Activated T-cell treated with anti-CD3 and anti-CD28 coated beads, Interleukin-2, amount 50 U/mL, for 48 hours (primary cell): ENCODE results near the gene PLAAT2.

Experiments
- DNase-seq, 2 experiments: peaks; one replicate each; pipeline ENCODE4 v3.0.0-alpha.2; 2020

The PLAAT2 gene

DNA sequence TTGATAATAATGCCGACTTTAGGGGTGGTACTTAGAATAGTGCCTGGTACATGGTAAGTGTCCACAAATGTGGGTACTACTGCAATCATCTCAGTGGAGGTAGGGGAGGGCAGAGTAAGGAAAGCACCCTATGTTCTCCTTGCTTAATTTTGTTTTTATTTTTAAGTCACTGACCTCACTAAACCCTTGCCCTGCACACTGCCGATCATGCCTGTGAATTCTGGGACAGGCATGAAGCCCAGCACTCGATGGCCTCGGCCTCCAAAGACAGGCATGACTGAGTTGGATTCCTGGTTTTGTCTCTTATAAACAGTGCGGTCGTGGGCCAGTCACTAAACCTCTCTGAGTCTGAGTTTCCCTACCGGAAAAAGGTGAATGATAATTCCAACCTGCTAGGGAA lies 50.4 kb downstream of the PLAAT2 start:
- no peak for DNase-seq

DNA sequence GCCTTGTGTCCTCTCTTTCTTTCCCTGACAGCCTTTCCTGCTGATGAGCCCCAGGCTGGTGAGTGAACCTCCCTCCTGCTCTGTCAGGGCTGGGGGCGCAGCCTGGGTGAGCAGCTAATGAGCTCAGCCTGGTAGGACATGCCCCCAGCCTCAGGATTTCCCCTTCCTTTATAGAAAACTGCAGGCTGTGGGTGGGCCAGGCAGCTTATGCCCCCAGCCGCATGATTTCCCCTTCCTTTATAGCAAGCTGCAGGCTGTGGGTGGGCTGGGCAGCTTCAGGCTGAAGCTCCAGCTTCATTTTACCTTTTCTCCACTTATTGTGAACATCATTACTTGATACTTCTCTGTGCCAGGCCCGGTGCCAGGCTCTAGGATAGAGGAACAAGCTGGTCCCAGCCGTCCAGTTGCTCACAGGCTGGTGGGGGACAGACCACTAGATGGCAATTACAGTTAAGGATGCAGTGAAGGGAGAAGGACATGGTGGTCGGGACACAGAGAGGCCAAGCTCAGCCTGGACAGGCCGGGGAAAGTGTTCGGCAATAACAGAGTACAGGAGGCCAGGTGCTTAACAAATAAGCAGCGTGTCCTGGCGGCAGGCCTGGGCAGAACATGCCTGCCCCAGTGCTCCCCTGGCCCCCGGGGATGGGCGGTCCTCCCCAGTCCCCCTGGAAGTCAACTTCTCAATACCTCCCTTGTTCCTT lies 52.0 kb downstream of the PLAAT2 start:
- DNase-seq, result no peak

DNA sequence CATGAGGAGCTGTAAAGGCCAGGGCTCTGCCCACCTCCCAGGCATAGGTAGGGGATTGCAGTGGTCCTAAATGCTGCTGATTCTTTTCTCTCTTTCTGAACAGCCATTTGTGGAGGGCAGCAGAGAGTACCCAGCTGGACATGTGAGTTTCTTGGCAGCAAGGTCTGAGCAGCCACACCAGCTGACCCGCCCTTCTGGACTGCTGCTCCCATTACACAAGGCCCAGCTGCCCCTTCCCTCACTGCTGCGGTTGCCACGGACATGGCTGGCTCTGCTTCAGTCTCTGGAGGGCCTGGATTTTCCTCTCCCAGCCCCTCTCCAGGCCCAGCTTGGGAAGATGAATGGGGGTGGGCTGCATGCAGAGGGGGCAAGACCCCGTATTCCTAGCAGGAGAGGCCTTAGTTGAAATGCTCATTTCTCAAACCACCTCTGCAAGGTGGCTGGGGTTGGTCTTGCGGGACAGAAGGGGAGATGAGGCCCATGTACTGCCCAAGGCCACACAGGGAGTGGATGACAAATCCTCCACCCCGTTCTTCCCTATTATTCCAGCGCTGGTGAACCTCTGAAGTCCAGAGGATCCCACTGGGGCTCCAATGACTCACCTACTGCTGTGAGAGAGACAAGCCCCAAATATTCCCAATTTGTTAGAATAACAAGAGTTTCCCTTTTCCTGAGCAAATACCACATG lies 52.7 kb downstream of the PLAAT2 start:
- DNase-seq, result no peak

DNA sequence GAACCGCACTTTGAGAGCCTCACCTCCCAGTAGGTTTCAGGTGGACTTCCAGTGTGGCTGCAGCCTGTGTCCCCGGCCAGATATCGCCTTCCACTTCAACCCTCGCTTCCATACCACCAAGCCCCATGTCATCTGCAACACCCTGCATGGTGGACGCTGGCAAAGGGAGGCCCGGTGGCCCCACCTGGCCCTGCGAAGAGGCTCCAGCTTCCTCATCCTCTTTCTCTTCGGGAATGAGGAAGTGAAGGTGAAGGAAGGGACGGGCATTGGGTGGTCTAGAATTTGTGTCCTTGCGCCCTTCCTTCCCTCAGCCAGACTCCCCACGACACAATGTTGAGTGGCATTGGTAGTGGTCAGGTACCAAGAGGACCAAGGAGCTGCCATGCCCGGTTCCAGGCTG lies 54.4 kb downstream of the PLAAT2 start:
- DNase-seq, result no peak

DNA sequence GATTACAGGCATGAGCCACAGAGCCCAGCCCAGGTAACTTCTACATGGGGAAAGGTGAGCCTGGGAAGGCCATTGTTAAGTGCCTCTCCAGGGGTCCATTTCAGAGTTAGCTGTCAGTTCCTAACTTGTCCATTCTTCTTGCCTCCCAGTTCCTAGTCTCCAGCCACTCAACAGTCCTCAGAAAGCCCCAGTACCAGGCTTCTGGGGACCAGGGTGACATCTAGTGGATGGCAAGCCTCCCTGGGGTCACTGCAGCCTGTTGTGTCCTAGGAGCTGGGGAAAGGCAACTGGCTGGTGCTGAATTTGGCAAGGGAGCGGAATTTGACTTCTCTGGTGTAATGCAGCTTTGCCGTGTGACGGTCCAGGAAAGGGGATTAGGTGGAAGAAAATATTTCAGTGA lies 55.2 kb downstream of the PLAAT2 start:
- no peak for DNase-seq

DNA sequence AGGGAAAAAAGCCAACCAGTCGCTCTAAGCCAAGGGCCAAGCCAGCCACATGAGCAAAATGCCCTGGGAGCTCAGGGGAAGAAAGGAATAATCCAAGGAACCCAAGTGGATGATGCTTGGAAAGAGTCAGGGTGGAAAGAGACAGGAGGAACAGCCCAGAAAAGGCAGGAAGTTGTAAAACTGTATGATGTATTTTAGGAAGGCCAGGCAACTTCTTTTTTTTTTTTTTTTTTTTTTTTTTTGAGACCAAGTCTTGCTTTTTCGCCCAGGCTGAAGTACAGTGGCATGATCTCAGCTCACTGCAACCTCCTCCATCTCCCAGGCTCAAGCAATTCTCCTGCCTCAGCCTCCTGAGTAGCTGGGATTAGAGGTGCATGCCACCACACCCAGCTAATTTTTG lies 55.7 kb downstream of the PLAAT2 start:
- no peak for DNase-seq

DNA sequence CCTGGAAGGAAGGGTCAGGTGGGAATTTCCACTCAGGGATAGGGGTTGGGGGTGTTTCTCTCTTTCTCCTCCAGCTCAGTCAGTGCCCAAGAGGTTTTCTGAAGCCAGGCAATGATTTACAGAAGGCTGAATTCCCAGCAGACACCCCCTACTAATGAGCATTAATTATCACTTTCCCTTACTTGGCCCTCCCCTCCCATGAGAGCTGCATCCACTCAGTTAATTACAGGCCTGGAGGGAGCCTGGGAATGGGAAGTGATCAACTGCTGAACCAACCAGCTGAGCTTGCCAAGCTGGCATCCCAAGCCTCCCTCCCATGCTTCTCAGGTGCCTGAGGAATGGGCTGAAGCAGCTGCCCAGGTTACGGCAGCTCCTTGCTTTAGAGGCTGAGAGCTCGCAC lies 56.3 kb downstream of the PLAAT2 start:
- no peak for DNase-seq

DNA sequence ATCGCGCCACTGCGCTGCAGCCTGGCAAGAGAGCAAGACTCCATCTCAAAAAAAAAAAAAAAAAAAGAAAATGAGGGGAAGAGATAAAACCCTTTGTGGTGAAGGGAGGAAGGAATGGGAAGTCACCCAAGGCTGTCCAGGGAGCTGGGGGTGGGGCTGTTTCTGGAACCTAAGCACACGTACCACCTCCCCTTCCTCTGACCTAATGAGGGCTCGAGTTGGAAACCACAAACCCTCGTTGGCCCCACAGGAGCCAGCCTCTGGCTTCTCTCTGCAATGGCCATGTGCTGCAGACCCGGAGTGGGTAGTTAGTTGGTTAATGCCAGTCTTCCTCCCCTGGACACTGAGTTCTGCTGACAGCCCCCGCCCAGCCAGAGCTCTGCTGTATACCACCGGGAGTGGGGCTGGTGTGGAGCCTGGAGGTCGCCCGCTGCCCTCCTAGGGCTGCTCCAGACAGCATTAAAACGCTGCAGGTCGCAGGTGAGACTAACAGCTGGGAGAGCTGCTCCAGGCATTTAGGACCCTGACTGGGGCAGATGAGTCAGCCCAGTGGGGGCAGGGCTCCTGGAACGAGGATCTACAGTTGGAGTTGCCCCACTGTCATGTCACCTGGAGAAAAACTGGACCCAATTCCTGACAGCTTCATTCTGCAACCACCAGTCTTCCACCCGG lies 57.2 kb downstream of the PLAAT2 start, which contains the start of gene LGALS12:
Gene LGALS12 (plus strand): TSS at position 228 of the 672 bp plus-strand sequence. CDS start 375 bp downstream, at position 603.
- DNase-seq, result no peak

DNA sequence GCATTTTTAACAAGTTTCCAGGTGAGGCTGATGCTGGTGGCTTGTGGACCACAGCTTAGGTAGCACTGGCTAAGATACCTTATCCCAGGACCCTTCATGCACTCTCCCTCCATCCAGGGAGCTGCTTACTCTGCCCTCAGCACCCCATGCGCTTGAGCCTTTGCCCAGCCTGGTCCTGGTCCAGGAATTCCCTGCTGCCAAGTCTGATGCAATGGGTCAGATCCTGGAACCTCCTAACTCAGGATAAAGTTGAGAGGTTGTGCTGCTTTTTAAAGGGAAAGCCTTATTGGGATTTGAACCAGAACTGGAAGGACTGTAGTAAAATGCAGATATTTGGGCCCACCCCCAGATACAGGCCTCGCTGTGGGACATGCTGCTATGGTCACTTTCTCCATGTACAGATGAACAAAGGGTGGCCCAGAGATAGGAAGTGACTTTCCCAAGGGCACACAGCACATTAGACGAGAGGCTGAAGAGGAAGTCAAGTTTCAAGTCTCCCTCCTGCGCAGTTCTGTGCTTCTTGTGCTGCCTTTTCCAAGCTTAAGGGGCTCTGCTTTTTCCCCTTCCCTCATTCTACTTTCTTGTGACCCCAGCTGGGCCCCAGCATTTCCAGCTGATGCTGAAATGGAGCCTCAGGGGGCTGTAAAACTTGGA lies 58.1 kb downstream of the PLAAT2 start:
- DNase-seq, result no peak

DNA sequence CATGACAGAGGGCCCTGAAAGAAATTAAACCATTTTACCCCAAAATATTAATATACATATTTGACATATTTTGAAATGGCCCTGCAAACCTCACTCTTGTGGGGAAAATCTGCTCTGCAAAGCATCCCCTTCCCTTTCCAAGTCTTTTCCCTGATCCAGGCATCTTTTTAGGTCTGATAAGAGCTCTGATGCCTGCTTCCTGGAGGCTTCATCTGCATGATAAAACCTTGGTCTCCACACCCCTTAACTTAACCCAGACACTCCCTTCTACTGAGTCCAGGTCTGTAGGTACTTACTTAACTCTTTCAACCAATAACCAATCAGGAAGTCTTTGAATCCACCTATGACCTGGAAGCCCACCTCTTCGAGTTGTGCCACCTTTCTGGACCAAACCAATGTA lies 59.1 kb downstream of the PLAAT2 start:
- DNase-seq, result no peak

DNA sequence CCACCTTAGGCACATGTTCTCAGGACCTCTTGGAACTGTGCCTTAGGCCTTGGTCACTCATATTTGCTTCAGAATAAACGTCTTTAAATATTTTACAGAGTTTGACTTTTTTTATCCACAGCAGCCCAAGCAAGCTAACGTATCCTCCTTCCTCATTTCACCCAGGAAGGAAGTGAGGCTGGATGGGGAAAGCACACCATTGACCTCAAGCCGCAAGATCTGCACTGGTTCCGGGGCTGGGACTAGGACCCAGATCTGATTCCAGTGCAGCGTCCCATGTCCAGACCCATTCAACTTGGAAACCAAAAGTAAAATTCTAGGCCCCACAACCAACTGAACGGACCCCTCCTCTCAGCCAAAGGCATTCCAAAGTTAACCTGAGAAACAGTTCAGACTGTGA lies 59.7 kb downstream of the PLAAT2 start:
- DNase-seq, result no peak
